Stimulated activated CD4-positive, alpha-beta T cell treated with anti-CD3 and anti-CD28 coated beads, Interleukin-1b, Interleukin-23, amount 100 ng/mL, for 4 hours (primary cell): Measurements from ENCODE around the gene FHIT.

ENCODE experiments used
- DNase-seq, 2 donors: peaks; one replicate each; pipeline ENCODE4 v3.0.0-alpha.2; 2020; ENCODE audit warnings: low read depth in 2 of 2

FHIT gene

GRCh38 chr3:60120245-60120644 lies 1131.0 kb downstream of the FHIT start:
- no peak for DNase-seq

GRCh38 chr3:60114191-60114590 lies 1137.1 kb downstream of the FHIT start:
- no peak for DNase-seq

- DNase-seq, result no peak
Measured at GRCh38 chr3:60107275-60107674, 1144.0 kb downstream of the FHIT start.

- no peak for DNase-seq
Measured at GRCh38 chr3:60102154-60102553, 1149.1 kb downstream of the FHIT start.

- DNase-seq, result no peak
Measured at GRCh38 chr3:60101621-60102020, 1149.6 kb downstream of the FHIT start.

GRCh38 chr3:60096403-60096802 lies 1154.8 kb downstream of the FHIT start:
- DNase-seq, result no peak

- no peak for DNase-seq
Measured at GRCh38 chr3:60095930-60096329, 1155.3 kb downstream of the FHIT start.

GRCh38 chr3:60095516-60095915 lies 1155.7 kb downstream of the FHIT start:
- DNase-seq, result no peak

GRCh38 chr3:60094392-60094947 lies 1156.8 kb downstream of the FHIT start:
- DNase-seq, result no peak

- DNase-seq, result no peak
Measured at GRCh38 chr3:60090548-60090947, 1160.7 kb downstream of the FHIT start.

GRCh38 chr3:60086811-60087210 lies 1164.4 kb downstream of the FHIT start:
- DNase-seq, result peak; percentile 6 to 11

GRCh38 chr3:60085649-60086048 lies 1165.6 kb downstream of the FHIT start:
- no peak for DNase-seq

- DNase-seq, result no peak
Measured at GRCh38 chr3:60081381-60082095, 1169.7 kb downstream of the FHIT start.

- no peak for DNase-seq
Measured at GRCh38 chr3:60080648-60081047, 1170.6 kb downstream of the FHIT start.

- peak; percentile 9 to 37 for DNase-seq
Measured at GRCh38 chr3:60079076-60079475, 1172.2 kb downstream of the FHIT start.

- no peak for DNase-seq
Measured at GRCh38 chr3:60076331-60076730, 1174.9 kb downstream of the FHIT start.

- DNase-seq, result no peak
Measured at GRCh38 chr3:60073942-60074341, 1177.3 kb downstream of the FHIT start.

GRCh38 chr3:60073228-60073627 lies 1178.0 kb downstream of the FHIT start:
- DNase-seq, result no peak

GRCh38 chr3:60070366-60070765 lies 1180.9 kb downstream of the FHIT start:
- DNase-seq, result no peak

- no peak for DNase-seq
Measured at GRCh38 chr3:60065227-60065868, 1185.9 kb downstream of the FHIT start.

- DNase-seq, result no peak
Measured at GRCh38 chr3:60064210-60065178, 1186.8 kb downstream of the FHIT start.

- no peak for DNase-seq
Measured at GRCh38 chr3:60056404-60056803, 1194.8 kb downstream of the FHIT start.
